KMS-11 (cell line): ENCODE results near the gene CTPS1.

Experiments
- H2AFZ ChIP-seq: fragments of 200-600 bp; sonication (generic); 2 replicates; pipeline ENCODE4 v1.6.1; 2016; ENCODE audit warnings: antibody characterized with exemption, mixed run types, low read depth
- H3K27ac ChIP-seq: fragments of 200-600 bp; sonication (generic); 2 replicates; pipeline ENCODE4 v1.6.1; 2016; ENCODE audit warnings: mild to moderate bottlenecking, mixed run types
- H3K27me3 ChIP-seq: fragments of 200-600 bp; sonication (generic); 2 replicates; pipeline ENCODE4 v1.6.1; 2017; ENCODE audit warnings: mild to moderate bottlenecking, low read depth, mixed run types, moderate library complexity; ENCODE audit not compliant: insufficient read depth
- H3K36me3 ChIP-seq: fragments of 200-600 bp; sonication (generic); 2 replicates; pipeline ENCODE4 v1.6.1; 2017; ENCODE audit warnings: mild to moderate bottlenecking, mixed run types; ENCODE audit not compliant: insufficient read depth
- H3K4me1 ChIP-seq: fragments of 200-600 bp; sonication (generic); 2 replicates; pipeline ENCODE4 v1.6.1; 2016; ENCODE audit warnings: mild to moderate bottlenecking, low read depth, mixed run types; ENCODE audit not compliant: poor library complexity, severe bottlenecking
- H3K4me2 ChIP-seq: fragments of 200-600 bp; sonication (generic); 2 replicates; pipeline ENCODE4 v1.7.0; 2016; ENCODE audit warnings: mild to moderate bottlenecking, mixed run types
- H3K4me3 ChIP-seq: fragments of 200-600 bp; sonication (generic); IDR thresholded peaks from 2 replicates; pipeline ENCODE4 v1.6.1; 2017; ENCODE audit warnings: low read depth, low read length, mixed read lengths; ENCODE audit not compliant: insufficient read depth
- H3K79me2 ChIP-seq: fragments of 200-600 bp; sonication (generic); 2 replicates; pipeline ENCODE4 v1.6.1; 2016; ENCODE audit warnings: low read depth, mixed run types; ENCODE audit not compliant: insufficient read depth
- H3K9ac ChIP-seq: fragments of 200-600 bp; sonication (generic); 2 replicates; pipeline ENCODE4 v1.6.1; 2016; ENCODE audit warnings: mild to moderate bottlenecking, mixed run types
- H4K20me1 ChIP-seq: fragments of 200-600 bp; sonication (generic); 2 replicates; pipeline ENCODE4 v1.6.1; 2016; ENCODE audit warnings: mild to moderate bottlenecking, mixed run types; ENCODE audit not compliant: insufficient read depth
- CTCF ChIP-seq: fragments of 200-600 bp; sonication (generic); conservative IDR thresholded peaks from 2 replicates; pipeline ENCODE4 v1.6.1; 2017; ENCODE audit warnings: low read depth, mild to moderate bottlenecking, antibody characterized with exemption, low read length, moderate library complexity, mixed read lengths

The CTPS1 gene

GRCh38 chr1:40936931-40937339, 42.6 kb upstream of the CTPS1 start:
- Histone ChIP-seq H3K27ac (no peak overlapping the region), H3K4me2 (no peak overlapping the region), H3K9ac (no peak overlapping the region), H2AFZ (no peak overlapping the region), H3K4me3 (no peak overlapping the region), H3K27me3 (no peaks in the 10 kb centered on the region), H3K79me2 (no peaks in the 10 kb centered on the region), H3K4me1 (no peaks in the 10 kb centered on the region), H4K20me1 (no peaks in the 10 kb centered on the region), H3K36me3 (no peaks in the 10 kb centered on the region)
- no peak for TF ChIP-seq CTCF

DNA sequence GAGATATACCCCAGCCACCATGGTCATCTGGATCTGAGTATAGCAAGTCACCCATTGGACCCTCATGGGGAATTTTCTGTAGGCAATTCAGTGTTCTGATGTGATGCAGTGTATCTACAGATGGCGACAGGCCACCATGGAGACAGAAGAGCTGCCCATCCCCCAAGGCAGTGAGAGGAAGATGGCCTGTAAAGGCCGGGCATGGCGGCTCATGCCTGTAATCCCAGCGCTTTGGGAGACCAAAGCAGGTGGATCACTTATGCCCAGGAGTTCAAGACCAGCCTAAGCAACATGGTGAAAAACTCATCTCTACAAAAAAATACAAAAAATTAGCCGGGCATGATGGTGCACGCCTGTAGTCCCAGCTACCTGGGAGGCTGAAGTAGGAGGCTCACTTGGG, 41.1 kb upstream of the CTPS1 start:
- Histone ChIP-seq H3K27me3 (no peaks in the 10 kb centered on the region), H3K4me2 (no peak overlapping the region), H3K9ac (no peak overlapping the region), H3K4me3 (no peak overlapping the region), H3K36me3 (no peaks in the 10 kb centered on the region), H3K79me2 (no peaks in the 10 kb centered on the region), H3K4me1 (no peaks in the 10 kb centered on the region), H3K27ac (no peak overlapping the region), H4K20me1 (no peaks in the 10 kb centered on the region), H2AFZ (no peak overlapping the region)
- TF ChIP-seq CTCF, result no peak

DNA sequence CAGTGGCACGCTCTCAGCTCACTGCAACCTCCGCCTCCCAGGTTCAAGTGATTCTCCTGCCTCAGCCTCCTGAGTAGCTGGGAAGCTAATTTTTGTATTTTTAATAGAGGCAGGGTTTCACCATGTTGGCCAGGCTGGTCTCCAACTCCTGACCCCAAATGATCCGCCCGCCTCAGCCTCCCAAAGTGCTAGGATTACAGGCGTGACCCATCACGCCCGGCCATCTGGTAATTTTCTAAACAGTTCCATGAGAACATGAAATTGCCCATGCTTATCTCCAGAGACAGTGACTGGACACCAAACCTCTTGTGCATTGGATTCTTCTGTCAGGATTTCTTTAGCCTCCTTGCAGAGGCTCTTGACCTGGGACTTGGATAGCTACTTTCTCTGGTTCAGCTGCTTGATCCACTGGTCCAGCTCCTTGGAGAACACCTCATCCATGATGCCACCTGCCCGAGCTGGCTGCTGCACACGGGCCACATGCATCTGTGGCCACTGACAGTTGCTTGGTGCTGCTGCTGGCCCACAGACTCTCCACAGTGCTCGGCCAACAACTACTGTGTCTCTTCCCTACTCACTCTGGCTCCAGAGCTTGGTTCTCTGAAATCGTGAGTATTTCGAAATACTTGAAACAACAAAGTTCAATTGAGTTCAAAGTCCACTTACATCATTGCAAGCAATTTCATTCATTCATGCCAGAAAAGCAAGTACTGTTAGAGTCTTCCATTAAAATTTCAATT, 40.0 kb upstream of the CTPS1 start:
- Histone ChIP-seq H3K79me2 (no peaks in the 10 kb centered on the region), H3K4me1 (no peaks in the 10 kb centered on the region), H3K27ac (no peak overlapping the region), H3K4me2 (no peak overlapping the region), H2AFZ (no peak overlapping the region), H3K36me3 (no peaks in the 10 kb centered on the region), H4K20me1 (no peaks in the 10 kb centered on the region), H3K4me3 (no peak overlapping the region), H3K9ac (no peak overlapping the region), H3K27me3 (no peaks in the 10 kb centered on the region)
- TF ChIP-seq CTCF, result no peak

GRCh38 chr1:40944326-40944725, 35.2 kb upstream of the CTPS1 start:
- Histone ChIP-seq H2AFZ (no peak overlapping the region), H3K4me3 (no peak overlapping the region), H3K4me1 (no peaks in the 10 kb centered on the region), H3K4me2 (no peak overlapping the region), H3K79me2 (no peaks in the 10 kb centered on the region), H3K27ac (no peak overlapping the region), H3K9ac (no peak overlapping the region), H3K27me3 (no peaks in the 10 kb centered on the region), H4K20me1 (no peaks in the 10 kb centered on the region), H3K36me3 (no peaks in the 10 kb centered on the region)
- no peak for TF ChIP-seq CTCF
